Measurements from ENCODE around the gene SAC3D1. TPM values are rescaled to one million over a fixed set of nuclear protein-coding genes. Genes with fewer than 3 reads are reported as not detected.

SAC3D1 gene
- total and polyA plus RNA-seq, 2 experiments from 2014 or later: 12.8 to 14.9 TPM

DNA sequence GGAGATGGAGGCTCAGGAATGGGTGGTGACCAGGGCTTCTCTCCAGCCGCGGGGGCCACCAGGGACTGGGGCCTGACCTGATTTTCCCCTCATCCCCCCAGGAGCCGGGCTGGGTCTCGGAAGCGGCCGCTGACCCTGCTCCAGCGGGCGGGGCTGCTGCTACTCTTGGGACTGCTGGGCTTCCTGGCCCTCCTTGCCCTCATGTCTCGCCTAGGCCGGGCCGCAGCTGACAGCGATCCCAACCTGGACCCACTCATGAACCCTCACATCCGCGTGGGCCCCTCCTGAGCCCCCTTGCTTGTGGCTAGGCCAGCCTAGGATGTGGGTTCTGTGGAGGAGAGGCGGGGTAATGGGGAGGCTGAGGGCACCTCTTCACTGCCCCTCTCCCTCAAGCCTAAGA, 46.8 kb downstream of the SAC3D1 start:
- H3K9me3 ChIP-seq (ENCODE audit: low read depth): no peaks in the 10 kb centered on the region
- H4K20me1 ChIP-seq (ENCODE audit: insufficient read depth): no peaks in the 10 kb centered on the region
- no peaks in the 10 kb centered on the region for H3K27me3 ChIP-seq (replicated peaks; ENCODE audit: insufficient read depth)
- no peak overlapping the region for H3K27ac ChIP-seq
- in situ Hi-C loops (cut with MboI): no loop called here
- H3K9ac ChIP-seq: no peak overlapping the region
- no peak overlapping the region for H2AFZ ChIP-seq
- no peak overlapping the region for H3K4me3 ChIP-seq
- H3K79me2 ChIP-seq (ENCODE audit: insufficient read depth): peaks cover 27% of the 10 kb centered on the region
- H3F3A ChIP-seq (ENCODE audit: insufficient read depth): no peaks in the 10 kb centered on the region
- no peaks in the 10 kb centered on the region for H3K9me2 ChIP-seq (ENCODE audit: insufficient read depth)
- TF ChIP-seq EZH2 (IDR thresholded peaks at IDR 0.05; ENCODE audit: insufficient read depth, poor library complexity, severe bottlenecking) (no peak), EZH2phosphoT487 (IDR thresholded peaks at IDR 0.05; ENCODE audit: insufficient read depth, low read depth) (no peak)
- no peak overlapping the region for H3K4me2 ChIP-seq (ENCODE audit: unreplicated experiment)
- 0 out of 2 replicates have a peak, but pooled peaks cover 5% of the 10 kb centered on the region for H3K4me1 ChIP-seq (ENCODE audit: insufficient read depth)
- 83 to 86% methylated on average over 15 of the region's 15 CpGs for whole genome bisulfite sequencing, 2 experiments (ENCODE audit: low coverage in 1 of 2, low lambda C conversion rate in 2 of 2, missing lambda C conversion rate in 2 of 2)
- DNase-seq: no peak
- peaks cover 9% of the 10 kb centered on the region; the same call in 1 of the 2 replicates for H3K36me3 ChIP-seq (ENCODE audit: low read depth)

DNA sequence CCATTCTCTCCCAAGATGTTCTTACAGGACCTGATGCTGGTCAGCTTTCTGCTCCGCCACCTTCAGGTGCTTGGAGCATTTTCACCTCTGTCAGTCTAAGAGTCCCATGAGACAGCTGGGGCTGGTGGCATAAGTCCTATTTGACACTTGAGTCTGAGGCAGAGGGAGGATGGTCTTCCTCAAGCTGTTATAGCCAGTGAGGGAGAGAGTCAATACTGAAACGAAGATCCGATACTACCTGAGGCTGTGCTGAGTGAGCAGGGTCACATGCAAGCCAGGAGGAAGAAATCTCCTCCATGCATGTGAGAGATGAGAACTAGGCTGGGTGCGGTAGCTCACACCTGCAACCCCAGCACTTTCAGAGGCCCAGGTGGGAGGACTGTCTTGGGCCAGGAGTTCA, 48.6 kb downstream of the SAC3D1 start:
- Histone ChIP-seq H3K36me3 (ENCODE audit: low read depth) (peaks cover 9% of the 10 kb centered on the region; the same call in 1 of the 2 replicates), H3K4me1 (ENCODE audit: insufficient read depth) (0 out of 2 replicates have a peak, but pooled peaks cover 5% of the 10 kb centered on the region), H3K9me2 (ENCODE audit: insufficient read depth) (no peaks in the 10 kb centered on the region), H3K27me3 (replicated peaks; ENCODE audit: insufficient read depth) (no peaks in the 10 kb centered on the region), H3F3A (ENCODE audit: insufficient read depth) (peaks cover 5% of the 10 kb centered on the region; the same call in 1 of the 2 replicates), H3K9ac (no peak overlapping the region), H4K20me1 (ENCODE audit: insufficient read depth) (no peaks in the 10 kb centered on the region), H3K79me2 (ENCODE audit: insufficient read depth) (peaks cover 14% of the 10 kb centered on the region), H2AFZ (no peak overlapping the region), H3K9me3 (ENCODE audit: low read depth) (no peaks in the 10 kb centered on the region), H3K4me3 (no peak overlapping the region), H3K4me2 (ENCODE audit: unreplicated experiment) (no peak overlapping the region), H3K27ac (no peak overlapping the region)
- 96 to 98% methylated on average over 4 of the region's 4 CpGs for WGBS, 2 experiments (ENCODE audit: low coverage in 1 of 2, low lambda C conversion rate in 2 of 2, missing lambda C conversion rate in 2 of 2)
- TF ChIP-seq EZH2 (IDR thresholded peaks at IDR 0.05; ENCODE audit: insufficient read depth, poor library complexity, severe bottlenecking) (no peak), EZH2phosphoT487 (IDR thresholded peaks at IDR 0.05; ENCODE audit: insufficient read depth, low read depth) (no peak)
- no peak for DNase-seq
- in situ Hi-C loops (cut with MboI): no loop called here

DNA sequence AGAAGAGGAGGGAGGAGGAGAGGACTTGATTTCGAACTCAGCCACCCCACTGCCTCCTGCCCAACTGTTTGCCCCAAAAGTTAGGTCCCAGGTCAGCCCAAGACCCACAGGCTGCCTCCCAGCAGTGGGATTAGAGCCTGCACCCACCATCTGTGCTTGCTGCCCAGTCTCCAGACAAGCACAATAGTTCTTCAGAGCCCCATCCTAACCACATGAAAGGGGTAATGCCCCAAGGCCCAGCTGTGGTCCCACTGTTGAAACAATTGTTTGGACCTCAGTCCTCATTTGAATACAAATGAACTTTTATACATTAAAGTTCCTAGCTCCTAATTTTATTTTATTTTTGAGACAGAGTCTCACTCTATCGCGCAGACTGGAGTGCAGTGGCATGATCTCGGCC, 49.6 kb downstream of the SAC3D1 start:
- no peak for TF ChIP-seq EZH2 (IDR thresholded peaks at IDR 0.05; ENCODE audit: insufficient read depth, poor library complexity, severe bottlenecking)
- no peak for TF ChIP-seq EZH2phosphoT487 (IDR thresholded peaks at IDR 0.05; ENCODE audit: insufficient read depth, low read depth)
- Histone ChIP-seq H3K9me2 (ENCODE audit: insufficient read depth) (no peaks in the 10 kb centered on the region), H3K9ac (no peak overlapping the region), H3K79me2 (ENCODE audit: insufficient read depth) (peaks cover 3% of the 10 kb centered on the region), H3K27me3 (replicated peaks; ENCODE audit: insufficient read depth) (no peaks in the 10 kb centered on the region), H3K27ac (no peak overlapping the region), H3K9me3 (ENCODE audit: low read depth) (no peaks in the 10 kb centered on the region), H3K4me2 (ENCODE audit: unreplicated experiment) (no peak overlapping the region), H4K20me1 (ENCODE audit: insufficient read depth) (no peaks in the 10 kb centered on the region), H3K4me1 (ENCODE audit: insufficient read depth) (no peaks in the 10 kb centered on the region), H3K36me3 (ENCODE audit: low read depth) (peaks cover 8% of the 10 kb centered on the region; the same call in 1 of the 2 replicates), H3F3A (ENCODE audit: insufficient read depth) (peaks cover 11% of the 10 kb centered on the region; the same call in 1 of the 2 replicates), H3K4me3 (no peak overlapping the region), H2AFZ (no peak overlapping the region)
- no peak for DNase-seq
- 95 to 96% methylated on average over 4 of the region's 4 CpGs for WGBS, 2 experiments (ENCODE audit: low coverage in 1 of 2, low lambda C conversion rate in 2 of 2, missing lambda C conversion rate in 2 of 2)
- in situ Hi-C loops (cut with MboI): no loop called here

Small RNA genes lying within 50 kb of the gene (microRNA-seq; reads per million reads assigned to microRNA genes)
- not detected for gene MIR6879 (ENCODE audit: borderline number of aligned reads)

Small RNA genes lying within 50 kb of the gene (small RNA-seq; reads per million reads assigned to genes)
- gene MIR6879 (ENCODE audit: low read depth, low replicate concordance) (not detected), gene SNX15 (ENCODE audit: low read depth, low replicate concordance) (not detected)

Other genes with a start within 250 kb of the SAC3D1 start
- gene MAP4K2, start 238.0 kb upstream of the SAC3D1 start, total RNA-seq (2014; rRNA removed; shearing (Covaris generic)): 18.2 and 19.7 TPM in 2 replicates
- 4.2 and 6.2 TPM in 2 replicates for gene MAP4K2, start 238.0 kb upstream of the SAC3D1 start, polyA plus RNA-seq (2016; fragmentation: Nextera tagmentation; extraction: Ambion mirVana)
- 13.2 and 15.8 TPM in 2 replicates for gene MEN1, start 230.7 kb upstream of the SAC3D1 start, total RNA-seq (2014; rRNA removed; shearing (Covaris generic))
- gene MEN1, start 230.7 kb upstream of the SAC3D1 start, polyA plus RNA-seq (2016; fragmentation: Nextera tagmentation; extraction: Ambion mirVana): 24.6 and 26.1 TPM in 2 replicates
- gene CDC42BPG, start 196.6 kb upstream of the SAC3D1 start, total RNA-seq (2014; rRNA removed; shearing (Covaris generic)): not detected in 2 replicates
- gene CDC42BPG, start 196.6 kb upstream of the SAC3D1 start, polyA plus RNA-seq (2016; fragmentation: Nextera tagmentation; extraction: Ambion mirVana): not detected in 2 replicates
- gene EHD1, start 162.6 kb upstream of the SAC3D1 start, total RNA-seq (2014; rRNA removed; shearing (Covaris generic)): 90.2 and 124 TPM in 2 replicates
- gene EHD1, start 162.6 kb upstream of the SAC3D1 start, polyA plus RNA-seq (2016; fragmentation: Nextera tagmentation; extraction: Ambion mirVana): 55.2 and 56.3 TPM in 2 replicates
- 12.4 and 18.9 TPM in 2 replicates for gene ATG2A, start 124.0 kb upstream of the SAC3D1 start, total RNA-seq (2014; rRNA removed; shearing (Covaris generic))
- gene ATG2A, start 124.0 kb upstream of the SAC3D1 start, polyA plus RNA-seq (2016; fragmentation: Nextera tagmentation; extraction: Ambion mirVana): 6.3 and 6.8 TPM in 2 replicates
- gene PPP2R5B, start 116.5 kb upstream of the SAC3D1 start, total RNA-seq (2014; rRNA removed; shearing (Covaris generic)): 23.9 and 27.3 TPM in 2 replicates
- 16.4 and 19.4 TPM in 2 replicates for gene PPP2R5B, start 116.5 kb upstream of the SAC3D1 start, polyA plus RNA-seq (2016; fragmentation: Nextera tagmentation; extraction: Ambion mirVana)
- not detected in 2 replicates for gene GPHA2, start 105.3 kb upstream of the SAC3D1 start, total RNA-seq (2014; rRNA removed; shearing (Covaris generic))
- not detected in 2 replicates for gene GPHA2, start 105.3 kb upstream of the SAC3D1 start, polyA plus RNA-seq (2016; fragmentation: Nextera tagmentation; extraction: Ambion mirVana)
- not detected in 2 replicates for gene MAJIN, start 69.1 kb upstream of the SAC3D1 start, total RNA-seq (2014; rRNA removed; shearing (Covaris generic))
- not detected in 2 replicates for gene MAJIN, start 69.1 kb upstream of the SAC3D1 start, polyA plus RNA-seq (2016; fragmentation: Nextera tagmentation; extraction: Ambion mirVana)
- 4.0 TPM in 1 of 2 replicates, not detected in the other for gene BATF2, start 44.2 kb upstream of the SAC3D1 start, total RNA-seq (2014; rRNA removed; shearing (Covaris generic))
- gene BATF2, start 44.2 kb upstream of the SAC3D1 start, polyA plus RNA-seq (2016; fragmentation: Nextera tagmentation; extraction: Ambion mirVana): 0.57 and 0.79 TPM in 2 replicates
- 96.6 and 115 TPM in 2 replicates for gene ARL2, start 27.1 kb upstream of the SAC3D1 start, total RNA-seq (2014; rRNA removed; shearing (Covaris generic))
- 143 and 155 TPM in 2 replicates for gene ARL2, start 27.1 kb upstream of the SAC3D1 start, polyA plus RNA-seq (2016; fragmentation: Nextera tagmentation; extraction: Ambion mirVana)
- 14.9 and 17.5 TPM in 2 replicates for gene SNX15, start 13.8 kb upstream of the SAC3D1 start, total RNA-seq (2014; rRNA removed; shearing (Covaris generic))
- gene SNX15, start 13.8 kb upstream of the SAC3D1 start, polyA plus RNA-seq (2016; fragmentation: Nextera tagmentation; extraction: Ambion mirVana): 17.2 and 17.7 TPM in 2 replicates
- gene NAALADL1, start 17.3 kb downstream of the SAC3D1 start, total RNA-seq (2014; rRNA removed; shearing (Covaris generic)): 37.7 and 40.7 TPM in 2 replicates
- gene NAALADL1, start 17.3 kb downstream of the SAC3D1 start, polyA plus RNA-seq (2016; fragmentation: Nextera tagmentation; extraction: Ambion mirVana): 26.6 and 27.9 TPM in 2 replicates
- gene CDCA5, start 42.8 kb downstream of the SAC3D1 start, total RNA-seq (2014; rRNA removed; shearing (Covaris generic)): 16.8 and 17.5 TPM in 2 replicates
- gene CDCA5, start 42.8 kb downstream of the SAC3D1 start, polyA plus RNA-seq (2016; fragmentation: Nextera tagmentation; extraction: Ambion mirVana): 11.9 and 12.4 TPM in 2 replicates
- 55.2 and 66.8 TPM in 2 replicates for gene ZFPL1, start 43.0 kb downstream of the SAC3D1 start, total RNA-seq (2014; rRNA removed; shearing (Covaris generic))
- gene ZFPL1, start 43.0 kb downstream of the SAC3D1 start, polyA plus RNA-seq (2016; fragmentation: Nextera tagmentation; extraction: Ambion mirVana): 62.8 and 64.9 TPM in 2 replicates
- gene VPS51, start 55.0 kb downstream of the SAC3D1 start, total RNA-seq (2014; rRNA removed; shearing (Covaris generic)): 285 and 339 TPM in 2 replicates
- gene VPS51, start 55.0 kb downstream of the SAC3D1 start, polyA plus RNA-seq (2016; fragmentation: Nextera tagmentation; extraction: Ambion mirVana): 30.7 and 37.1 TPM in 2 replicates
- 0.65 and 0.89 TPM in 2 replicates for gene TM7SF2, start 70.7 kb downstream of the SAC3D1 start, total RNA-seq (2014; rRNA removed; shearing (Covaris generic))
- 2.5 and 2.6 TPM in 2 replicates for gene TM7SF2, start 70.7 kb downstream of the SAC3D1 start, polyA plus RNA-seq (2016; fragmentation: Nextera tagmentation; extraction: Ambion mirVana)
- 12.3 and 13.2 TPM in 2 replicates for gene ZNHIT2, start 76.5 kb downstream of the SAC3D1 start, total RNA-seq (2014; rRNA removed; shearing (Covaris generic))
- gene ZNHIT2, start 76.5 kb downstream of the SAC3D1 start, polyA plus RNA-seq (2016; fragmentation: Nextera tagmentation; extraction: Ambion mirVana): 15.5 and 15.6 TPM in 2 replicates
- 180 and 199 TPM in 2 replicates for gene FAU, start 80.9 kb downstream of the SAC3D1 start, total RNA-seq (2014; rRNA removed; shearing (Covaris generic))
- gene FAU, start 80.9 kb downstream of the SAC3D1 start, polyA plus RNA-seq (2016; fragmentation: Nextera tagmentation; extraction: Ambion mirVana): 342 and 365 TPM in 2 replicates
- 65.6 and 78.4 TPM in 2 replicates for gene MRPL49, start 81.1 kb downstream of the SAC3D1 start, total RNA-seq (2014; rRNA removed; shearing (Covaris generic))
- 48.6 and 53.3 TPM in 2 replicates for gene MRPL49, start 81.1 kb downstream of the SAC3D1 start, polyA plus RNA-seq (2016; fragmentation: Nextera tagmentation; extraction: Ambion mirVana)
- gene SYVN1, start 93.3 kb downstream of the SAC3D1 start, total RNA-seq (2014; rRNA removed; shearing (Covaris generic)): 29.5 and 64.2 TPM in 2 replicates
- 18.0 and 21.2 TPM in 2 replicates for gene SYVN1, start 93.3 kb downstream of the SAC3D1 start, polyA plus RNA-seq (2016; fragmentation: Nextera tagmentation; extraction: Ambion mirVana)
- gene SPDYC, start 129.0 kb downstream of the SAC3D1 start, total RNA-seq (2014; rRNA removed; shearing (Covaris generic)): not detected in 2 replicates
- not detected in 2 replicates for gene SPDYC, start 129.0 kb downstream of the SAC3D1 start, polyA plus RNA-seq (2016; fragmentation: Nextera tagmentation; extraction: Ambion mirVana)
- gene CAPN1, start 140.7 kb downstream of the SAC3D1 start, total RNA-seq (2014; rRNA removed; shearing (Covaris generic)): 127 and 145 TPM in 2 replicates
- gene CAPN1, start 140.7 kb downstream of the SAC3D1 start, polyA plus RNA-seq (2016; fragmentation: Nextera tagmentation; extraction: Ambion mirVana): 106 and 110 TPM in 2 replicates
- gene POLA2, start 220.8 kb downstream of the SAC3D1 start, total RNA-seq (2014; rRNA removed; shearing (Covaris generic)): 6.7 and 8.6 TPM in 2 replicates
- 8.7 and 8.9 TPM in 2 replicates for gene POLA2, start 220.8 kb downstream of the SAC3D1 start, polyA plus RNA-seq (2016; fragmentation: Nextera tagmentation; extraction: Ambion mirVana)